Measurements from ENCODE around the gene PAPPA2.
A peak's percentile ranks its signal among the peaks of the same experiment; 100 is the strongest.
"Not testable (repeated sequence)": the region's sequence is repeated elsewhere in the genome, so short reads cannot be mapped to it uniquely, and the experiment has no call there.

PAPPA2 gene

GRCh38 chr1:176551146-176551545 lies 88.2 kb downstream of the PAPPA2 start:
- DNase-seq (ENCODE audit: low spot score): no peak

GRCh38 chr1:176552217-176552991 lies 89.4 kb downstream of the PAPPA2 start:
- DNase-seq (ENCODE audit: low spot score): no peak

GRCh38 chr1:176552999-176553398 lies 90.0 kb downstream of the PAPPA2 start:
- no peak for DNase-seq (ENCODE audit: low spot score)

GRCh38 chr1:176556288-176556687 lies 93.3 kb downstream of the PAPPA2 start:
- no peak for DNase-seq (ENCODE audit: low spot score)

- DNase-seq (ENCODE audit: low spot score): no peak
These were observed 94.7 kb downstream of the PAPPA2 start for GRCh38 chr1:176557543-176558258.

- DNase-seq (ENCODE audit: low spot score): no peak
These were observed 95.6 kb downstream of the PAPPA2 start for GRCh38 chr1:176558561-176558960.

GRCh38 chr1:176559474-176559873 lies 96.5 kb downstream of the PAPPA2 start:
- DNase-seq (ENCODE audit: low spot score): no peak

GRCh38 chr1:176559878-176560277 lies 96.9 kb downstream of the PAPPA2 start:
- peak; percentile 75 for DNase-seq (ENCODE audit: low spot score)

- DNase-seq (ENCODE audit: low spot score): no peak
These were observed 97.7 kb downstream of the PAPPA2 start for GRCh38 chr1:176560681-176561080.

GRCh38 chr1:176561761-176562160 lies 98.8 kb downstream of the PAPPA2 start:
- not testable (repeated sequence) for DNase-seq (ENCODE audit: low spot score)

- no peak for DNase-seq (ENCODE audit: low spot score)
These were observed 103.3 kb downstream of the PAPPA2 start for GRCh38 chr1:176566004-176566975.

GRCh38 chr1:176567190-176567794 lies 104.3 kb downstream of the PAPPA2 start:
- no peak for DNase-seq (ENCODE audit: low spot score)

- no peak for DNase-seq (ENCODE audit: low spot score)
These were observed 105.2 kb downstream of the PAPPA2 start for GRCh38 chr1:176568185-176568584.

GRCh38 chr1:176574756-176575155 lies 111.8 kb downstream of the PAPPA2 start:
- no peak for DNase-seq (ENCODE audit: low spot score)

GRCh38 chr1:176575991-176576390 lies 113.0 kb downstream of the PAPPA2 start:
- no peak for DNase-seq (ENCODE audit: low spot score)

GRCh38 chr1:176576670-176577069 lies 113.7 kb downstream of the PAPPA2 start:
- no peak for DNase-seq (ENCODE audit: low spot score)

GRCh38 chr1:176577646-176578197 lies 114.7 kb downstream of the PAPPA2 start:
- DNase-seq (ENCODE audit: low spot score): no peak

- no peak for DNase-seq (ENCODE audit: low spot score)
These were observed 116.1 kb downstream of the PAPPA2 start for GRCh38 chr1:176579087-176579486.

- DNase-seq (ENCODE audit: low spot score): no peak
These were observed 132.2 kb downstream of the PAPPA2 start for GRCh38 chr1:176595217-176595616.

- DNase-seq (ENCODE audit: low spot score): no peak
These were observed 138.4 kb downstream of the PAPPA2 start for GRCh38 chr1:176601348-176601747.

GRCh38 chr1:176602388-176603004 lies 139.5 kb downstream of the PAPPA2 start:
- no peak for DNase-seq (ENCODE audit: low spot score)

Data from left forelimb (tissue), 1 donor.